Kasumi-1 (cell line): ENCODE data around the gene GPR146.
"Not testable (repeated sequence)": the region's sequence is repeated elsewhere in the genome, so short reads cannot be mapped to it uniquely, and the experiment has no call there.

Experiments
- DNase-seq, 2 experiments: peaks; one replicate each; lab custom pipeline; 2025; lab: John Stamatoyannopoulos, UW

GPR146 gene

DNA sequence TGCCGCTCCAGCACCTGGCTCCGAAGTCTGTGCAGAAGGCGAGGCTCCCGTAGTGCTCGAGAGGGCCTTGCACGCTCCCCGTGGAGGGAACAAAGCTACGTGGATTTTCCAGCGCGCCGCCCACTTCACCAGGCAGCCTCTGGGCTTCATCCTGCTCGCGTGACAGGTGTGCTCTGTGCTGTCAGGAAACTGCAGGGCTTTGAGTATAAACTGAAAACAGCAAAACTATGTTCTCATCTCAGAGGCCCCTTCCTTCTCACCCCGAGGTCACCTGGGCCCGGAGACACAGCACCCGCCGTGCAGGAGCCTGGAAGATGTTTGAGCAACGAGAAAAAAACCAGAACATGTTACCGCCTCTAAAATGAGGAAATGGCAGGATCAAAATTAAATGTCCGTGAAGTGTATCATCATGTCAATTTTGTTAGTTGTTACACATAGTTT, 17.6 kb upstream of the GPR146 start:
- no peak for DNase-seq

DNA sequence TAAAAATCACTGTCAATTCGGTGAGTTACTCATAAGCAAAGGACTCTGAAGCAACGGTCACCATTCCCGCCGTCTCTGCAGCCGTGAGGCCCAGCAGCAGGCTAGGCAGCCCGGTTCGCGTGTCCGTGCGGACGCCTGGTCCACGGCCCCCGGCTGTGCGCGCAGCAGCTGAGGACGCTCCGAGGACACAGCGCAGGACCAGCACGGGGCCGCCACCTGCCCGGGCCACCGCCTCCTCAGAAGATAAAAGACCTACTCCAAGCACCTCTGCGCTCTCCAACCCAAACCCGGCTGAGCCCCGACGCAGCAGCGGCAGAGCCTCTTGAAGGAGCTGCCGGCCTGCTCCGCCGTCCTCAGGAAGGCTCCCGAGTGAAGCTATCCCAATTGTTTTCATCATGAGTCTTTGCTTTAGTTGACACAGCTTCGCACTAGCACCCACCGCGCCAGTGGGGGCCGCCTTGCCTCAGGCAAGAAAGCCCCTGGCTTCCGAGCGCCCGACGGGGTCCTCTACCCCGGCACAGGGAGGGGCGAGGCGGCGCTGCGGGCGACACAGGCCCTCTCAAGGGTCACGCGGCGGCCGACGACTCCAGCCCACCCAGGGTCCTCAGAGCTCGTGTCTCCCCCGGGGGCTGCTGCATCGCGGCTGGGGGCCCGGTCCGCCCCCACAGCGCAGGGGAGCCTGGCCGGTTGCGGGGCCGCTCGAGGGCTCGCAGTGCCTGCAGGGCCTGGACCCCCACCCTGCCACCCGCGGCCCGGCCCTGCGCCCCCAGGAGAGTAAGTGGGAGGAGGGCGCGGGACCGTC, 16.9 kb upstream of the GPR146 start:
- no peak for DNase-seq

DNA sequence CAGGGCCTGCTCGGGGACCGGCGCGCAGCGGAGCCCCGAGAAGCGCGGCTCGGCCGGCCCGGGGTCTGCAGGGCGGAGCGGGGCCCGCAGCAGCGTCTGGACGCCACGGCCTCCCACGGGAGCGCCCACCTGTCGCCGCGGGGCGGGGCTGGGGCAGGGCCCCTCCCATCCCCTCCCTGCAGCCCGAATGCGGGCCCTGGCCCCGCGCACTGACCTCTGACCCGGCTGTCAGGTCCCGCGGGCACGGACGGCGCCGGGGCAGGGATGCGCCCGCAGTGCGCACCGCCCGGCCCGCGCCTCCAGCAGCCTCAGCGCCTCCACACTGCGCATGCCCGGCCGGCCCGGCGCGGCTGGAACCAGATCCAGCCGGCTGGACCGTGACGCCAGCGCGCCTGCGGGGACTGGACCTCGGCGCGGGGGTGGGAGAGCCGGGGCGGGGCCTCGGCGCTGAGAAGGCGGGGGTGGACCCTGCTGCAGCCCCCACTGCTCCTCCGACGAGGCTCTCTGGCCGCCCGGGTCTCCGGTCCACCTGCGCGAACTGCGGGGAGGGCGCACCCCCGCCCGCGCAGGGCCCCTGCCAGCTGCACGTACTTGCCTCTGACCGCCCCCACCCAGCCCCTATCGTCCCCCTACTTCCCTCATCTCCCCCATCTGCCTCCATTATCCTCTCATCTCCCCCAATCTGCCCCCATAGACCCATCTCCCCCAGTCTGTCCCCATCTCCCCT, 16.1 kb upstream of the GPR146 start:
- DNase-seq = peak; percentile 1 to 36

DNA sequence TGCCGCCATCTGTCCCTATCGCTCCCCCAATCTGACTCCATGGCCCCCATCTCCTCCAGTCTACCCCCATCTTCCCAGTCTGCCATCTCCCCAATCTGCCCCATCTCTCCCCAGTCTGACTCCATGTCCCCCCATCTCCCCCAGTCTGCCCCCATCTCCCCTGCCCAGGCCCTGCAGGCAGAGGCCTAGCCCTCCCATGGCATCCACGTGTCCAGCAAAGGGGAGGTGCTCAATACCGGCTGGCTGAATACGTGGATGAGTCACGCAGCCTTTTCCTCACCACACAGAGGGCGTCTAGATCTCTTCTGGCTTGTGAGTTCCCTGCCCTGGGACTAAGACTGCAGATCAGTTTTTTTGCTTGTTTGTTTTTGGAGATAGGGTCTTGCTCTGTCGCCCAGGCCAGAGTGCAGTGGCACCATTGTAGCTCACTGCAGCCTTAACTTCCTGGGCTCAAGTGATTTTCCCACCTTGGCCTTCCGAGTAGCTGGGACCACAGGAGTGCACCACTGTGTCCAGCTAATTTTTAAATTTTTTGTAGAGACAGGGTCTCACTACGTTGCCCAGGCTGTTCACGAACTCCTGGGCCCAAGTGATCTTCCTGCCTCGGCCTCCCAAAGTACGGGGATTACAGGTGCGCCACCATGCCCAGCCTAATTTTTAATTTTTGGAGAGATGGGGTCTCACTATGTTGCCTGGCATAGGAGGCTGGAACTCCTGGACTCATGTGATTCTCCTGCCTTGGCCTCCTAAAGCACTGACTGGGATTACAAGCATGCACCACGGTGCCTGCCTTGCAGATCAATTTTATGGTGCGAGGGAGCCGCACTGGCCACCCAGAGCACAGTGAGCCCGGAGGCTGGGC, 15.3 kb upstream of the GPR146 start:
- DNase-seq = peak; percentile 55 to 68

DNA sequence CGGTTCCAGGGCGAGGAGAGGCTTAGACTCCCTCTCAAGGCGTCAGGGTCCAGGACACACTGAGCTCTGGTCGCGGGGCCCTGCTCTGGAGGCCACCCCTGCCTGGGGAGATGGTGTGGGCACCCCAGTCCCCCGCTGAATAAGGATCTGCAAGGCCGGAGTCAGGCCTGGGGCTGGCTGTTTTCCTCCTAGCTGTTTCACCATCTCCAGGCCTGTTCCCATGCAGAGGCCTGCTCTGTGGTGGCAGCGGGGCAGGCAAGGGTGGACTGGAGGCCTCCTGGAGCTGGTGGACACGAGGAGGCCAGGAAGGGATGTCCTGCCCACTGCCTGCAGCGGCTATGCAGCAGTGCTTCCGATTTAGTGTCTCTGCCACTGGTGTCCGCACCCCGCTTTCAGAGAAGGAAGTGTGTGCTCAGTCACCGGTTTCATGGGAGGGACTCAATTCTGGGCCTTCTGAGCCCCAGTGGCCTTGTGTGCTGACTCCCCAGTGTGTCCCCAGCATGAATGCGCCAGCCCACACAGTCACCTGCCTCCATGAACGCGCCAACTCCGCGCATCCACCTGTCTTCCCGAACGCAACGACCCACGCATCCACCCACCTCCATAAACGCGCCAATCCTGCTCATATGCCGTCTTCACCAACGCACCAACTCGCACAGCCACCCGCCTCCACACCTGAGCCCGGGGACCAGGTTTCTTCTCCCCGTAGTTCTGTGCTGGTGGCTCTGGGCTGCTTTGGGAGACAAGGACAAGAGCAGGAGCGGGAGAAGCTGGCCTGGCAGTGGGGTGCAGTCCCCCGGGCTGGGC, 14.5 kb upstream of the GPR146 start:
- no peak for DNase-seq

DNA sequence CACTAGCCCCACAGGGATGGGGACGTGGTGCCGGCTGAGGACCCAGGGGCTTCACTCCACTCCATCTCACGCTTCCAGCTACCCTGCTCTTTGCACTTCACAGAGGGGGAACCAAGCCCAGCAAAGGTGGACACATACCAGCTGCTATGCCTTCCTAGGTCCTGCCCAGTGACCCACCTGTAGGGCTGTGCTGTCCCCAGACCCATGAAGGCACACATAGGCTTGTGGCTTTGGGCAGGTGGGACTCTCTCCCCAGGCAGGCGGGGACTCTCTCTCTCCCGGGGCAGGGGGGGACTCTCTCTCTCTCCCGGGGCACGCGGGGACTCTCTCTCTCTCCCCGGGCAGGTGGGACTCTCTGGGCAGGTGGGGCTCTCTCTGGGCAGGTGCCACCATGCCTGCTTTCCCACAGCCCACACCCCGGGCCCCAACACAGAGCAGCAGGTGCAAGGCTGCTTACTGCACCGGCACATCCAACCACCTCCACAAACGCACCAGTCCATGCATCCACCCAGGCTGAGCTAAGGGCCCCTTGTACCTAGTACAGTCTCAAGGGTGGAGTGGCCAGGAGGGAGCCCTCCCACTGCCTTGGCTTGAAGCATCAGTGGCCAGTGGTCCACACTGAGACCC, 13.8 kb upstream of the GPR146 start:
- DNase-seq = no peak

DNA sequence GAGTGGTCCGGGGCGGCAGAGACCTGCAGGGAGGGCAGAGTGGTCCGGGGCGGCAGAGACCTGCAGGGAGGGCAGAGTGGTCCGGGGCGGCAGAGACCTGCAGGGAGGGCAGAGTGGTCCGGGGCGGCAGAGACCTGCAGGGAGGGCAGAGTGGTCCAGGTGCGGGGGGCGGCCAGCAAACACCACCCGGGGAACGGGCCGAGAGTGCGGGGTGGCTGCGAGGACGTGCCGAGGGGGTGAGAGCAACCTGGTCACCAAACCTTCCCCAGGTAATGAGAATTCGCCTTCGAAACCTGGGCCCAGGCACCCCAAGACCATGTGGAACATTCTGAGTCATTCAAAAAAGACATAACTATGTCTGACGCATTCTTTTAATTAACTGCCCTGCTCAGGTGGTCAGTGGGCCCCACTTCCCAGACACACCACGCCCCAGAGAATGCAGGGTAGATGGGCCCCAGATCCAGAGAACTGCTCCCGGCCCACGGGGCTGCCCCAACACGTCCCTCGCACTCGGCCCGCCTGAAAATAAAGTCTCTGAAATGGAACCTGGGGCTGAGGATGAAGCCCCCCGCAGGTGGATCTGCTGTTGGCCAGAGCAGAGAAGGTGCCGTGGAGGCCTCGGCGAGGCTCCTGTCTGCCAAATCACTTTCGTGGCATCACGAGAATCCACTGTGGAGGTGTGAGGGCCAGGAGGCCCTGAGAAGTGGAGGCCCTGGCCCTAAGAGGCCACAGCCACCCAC, 12.5 kb upstream of the GPR146 start:
- DNase-seq = no peak

DNA sequence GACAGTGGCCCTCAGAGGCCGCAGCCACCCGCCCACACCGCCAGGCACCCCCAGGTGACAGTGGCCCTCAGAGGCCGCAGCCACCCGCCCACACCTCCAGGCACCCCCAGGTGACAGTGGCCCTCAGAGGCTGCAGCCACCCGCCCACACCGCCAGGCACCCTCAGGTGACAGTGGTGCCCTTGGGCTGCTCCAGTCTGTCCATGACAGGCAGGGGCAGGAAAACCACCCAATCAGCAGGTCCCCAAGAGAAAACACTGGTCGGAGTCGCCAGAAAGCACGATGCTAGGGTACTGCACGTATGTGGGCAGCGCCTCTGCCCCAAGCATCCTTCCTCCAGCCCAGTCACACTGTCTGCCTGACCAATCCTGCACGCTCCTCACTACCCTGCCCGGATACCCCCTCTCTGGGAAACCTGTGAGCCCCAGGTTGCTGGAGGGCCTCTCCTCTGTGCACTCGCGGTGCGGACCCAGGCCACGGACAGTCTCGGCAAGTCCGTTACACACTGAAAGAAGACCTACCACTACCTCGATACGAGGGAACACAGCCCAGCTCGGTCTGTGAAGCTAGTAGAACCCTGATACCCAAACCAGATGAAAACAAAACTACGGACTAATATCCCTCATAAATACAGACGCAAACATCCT, 11.7 kb upstream of the GPR146 start:
- no peak for DNase-seq

DNA sequence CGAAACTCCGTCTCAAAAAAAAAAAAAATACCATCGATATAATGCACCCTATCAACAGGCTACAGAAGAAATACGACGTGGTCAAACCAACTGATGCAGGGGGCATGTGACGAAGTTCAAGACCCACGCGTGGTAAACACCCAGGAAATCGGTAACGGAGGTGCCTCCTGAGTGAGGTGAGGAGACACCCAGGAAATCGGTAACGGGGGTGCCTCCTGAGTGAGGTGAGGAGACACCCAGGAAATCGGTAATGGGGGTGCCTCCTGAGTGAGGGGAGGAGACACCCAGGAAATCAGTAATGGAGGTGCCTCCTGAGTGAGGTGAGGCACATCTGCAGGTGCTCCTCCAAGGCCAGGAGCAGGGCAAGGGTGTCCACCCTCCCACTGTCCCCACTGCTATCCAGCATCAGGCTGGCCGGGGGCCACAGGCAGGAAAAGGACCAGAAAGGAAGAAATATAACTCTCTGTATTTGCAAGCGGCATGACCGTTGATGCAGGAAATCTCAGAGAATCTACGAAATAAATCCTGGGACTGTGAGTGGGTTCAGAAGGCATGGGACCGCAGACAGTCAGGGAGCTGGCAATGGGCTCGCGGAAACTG, 10.7 kb upstream of the GPR146 start:
- no peak for DNase-seq

DNA sequence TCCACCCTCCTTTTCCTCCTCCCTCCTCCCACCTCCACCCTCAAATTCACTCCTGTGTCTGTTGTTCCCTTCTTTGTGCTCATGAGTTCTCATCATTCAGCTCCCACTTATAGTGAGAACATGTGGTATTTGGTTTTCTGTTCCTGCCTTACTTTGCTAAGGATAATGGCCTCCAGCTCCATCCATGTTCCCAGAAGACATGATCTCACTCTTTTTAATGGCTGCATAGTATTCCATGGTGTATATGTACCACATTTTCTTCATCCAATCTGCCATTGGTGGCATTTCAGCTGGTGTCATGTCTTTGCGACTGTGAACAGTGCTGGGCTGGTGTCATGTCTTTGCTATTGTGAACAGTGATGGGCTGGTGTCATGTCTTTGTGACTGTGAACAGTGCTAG, 9.6 kb upstream of the GPR146 start:
- DNase-seq = not testable (repeated sequence)

DNA sequence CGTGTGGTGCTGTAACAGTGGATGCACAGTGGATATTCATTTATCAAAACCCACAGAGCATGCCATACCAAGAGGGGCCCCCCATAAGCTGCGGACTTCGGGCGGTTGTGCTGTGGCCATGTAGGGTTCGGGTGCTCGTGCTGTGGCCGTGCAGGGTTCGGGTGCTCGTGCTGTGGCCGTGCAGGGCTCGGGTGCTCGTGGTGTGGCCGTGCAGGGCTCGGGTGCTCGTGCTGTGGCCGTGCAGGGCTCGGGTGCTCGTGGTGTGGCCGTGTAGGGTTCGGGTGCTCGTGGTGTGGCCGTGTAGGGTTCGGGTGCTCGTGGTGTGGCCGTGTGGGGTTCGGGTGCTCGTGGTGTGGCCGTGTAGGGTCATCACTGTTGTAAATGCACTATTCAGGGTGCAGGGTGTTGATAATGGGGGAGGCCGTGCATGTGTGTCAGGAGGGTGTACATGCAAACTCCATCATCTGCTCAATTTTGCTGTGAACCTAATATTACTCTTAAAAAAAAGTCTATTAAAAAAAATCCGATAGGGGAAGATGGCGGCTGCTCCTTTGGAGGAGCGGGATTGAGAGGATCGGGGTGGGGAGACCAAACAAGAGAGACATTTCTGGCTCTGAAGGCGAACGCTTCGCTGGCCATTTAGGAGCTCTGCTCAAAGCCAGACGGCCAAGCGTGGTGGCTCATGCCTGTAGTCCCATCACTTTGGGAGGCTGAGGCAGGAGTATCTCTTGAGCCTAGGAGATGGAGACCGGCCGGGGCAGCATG, 8.0 kb upstream of the GPR146 start:
- DNase-seq = not testable (repeated sequence)

DNA sequence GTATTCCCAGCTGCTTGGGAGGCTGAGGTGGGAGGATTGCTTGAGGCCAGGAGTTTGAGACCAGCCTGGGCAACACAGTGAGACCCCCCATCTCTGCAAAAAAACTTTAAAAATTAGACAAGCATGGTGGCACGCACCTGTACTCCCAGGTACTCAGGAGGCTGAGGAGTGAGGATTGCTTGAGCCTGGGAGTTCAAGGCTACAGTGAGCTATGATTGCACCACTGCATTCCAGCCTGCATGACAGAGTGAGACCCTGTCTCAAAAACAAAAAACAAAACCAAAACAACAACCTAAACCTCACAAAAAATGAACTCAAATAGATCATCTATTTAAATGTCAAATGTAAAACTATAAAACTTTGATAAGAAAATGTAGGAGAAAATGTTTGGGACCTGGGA, 4.1 kb upstream of the GPR146 start:
- not testable (repeated sequence) for DNase-seq

DNA sequence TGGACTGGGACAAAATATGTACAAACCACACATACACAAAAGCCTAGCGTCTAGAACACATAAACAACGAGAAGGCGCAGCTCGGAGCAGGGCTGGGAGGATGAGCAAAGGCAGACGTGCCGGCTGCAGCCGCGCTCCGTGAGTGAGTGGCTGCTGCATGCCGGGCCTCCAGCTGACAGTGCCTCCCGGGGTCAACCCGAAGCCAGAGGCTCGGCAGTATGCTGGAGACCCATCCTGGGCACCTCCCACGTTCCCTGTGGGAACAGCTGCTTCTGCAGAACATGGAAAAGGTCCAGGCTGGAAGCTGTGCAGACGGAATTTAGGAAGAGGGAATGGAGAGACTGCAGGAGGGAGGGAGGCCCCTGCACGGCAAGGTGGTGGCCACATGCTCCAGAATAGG, 3.6 kb upstream of the GPR146 start:
- DNase-seq = no peak

DNA sequence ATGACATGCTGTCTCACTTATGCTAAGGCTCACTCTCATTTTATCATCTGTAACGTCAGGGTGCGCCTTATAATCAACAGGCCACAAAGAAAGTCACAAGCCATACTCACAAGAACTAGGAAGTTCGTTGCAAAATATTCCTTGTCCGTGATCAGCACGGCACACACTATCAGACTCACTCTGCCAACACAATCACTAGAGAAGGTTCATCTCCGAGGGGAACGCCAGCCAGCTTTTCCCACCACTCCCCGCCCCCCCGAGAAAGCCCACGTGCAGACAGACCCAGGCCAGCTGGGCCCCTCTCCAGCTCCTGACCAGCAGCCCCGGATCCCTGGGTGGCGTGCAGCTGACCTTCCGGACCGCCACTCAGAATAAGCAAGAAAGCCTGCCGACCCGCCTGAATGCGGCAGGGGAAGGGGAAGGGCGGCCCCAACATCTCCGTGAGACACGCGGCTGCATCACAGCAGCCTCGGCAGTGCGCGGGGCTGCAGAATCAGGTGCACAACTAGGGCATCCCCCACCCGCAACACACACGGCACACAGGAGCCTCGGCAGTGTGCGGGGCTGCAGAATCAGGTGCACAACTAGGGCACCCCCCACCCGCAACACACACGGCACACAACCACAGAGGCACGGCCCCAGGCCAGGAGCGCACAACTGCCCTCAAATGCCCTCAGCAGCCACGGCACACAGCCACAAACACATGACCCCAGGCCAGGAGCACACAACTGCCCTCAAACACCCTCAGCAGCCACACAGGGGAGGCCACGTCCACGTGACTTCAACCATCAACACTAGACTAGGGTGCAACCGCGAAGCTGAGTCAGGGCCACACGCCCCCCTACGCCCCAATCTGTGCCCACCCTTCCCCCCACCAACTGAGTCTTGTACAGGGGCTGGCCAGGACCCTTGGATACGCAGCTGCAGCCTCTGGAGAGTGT, 2.5 kb upstream of the GPR146 start:
- no peak for DNase-seq

DNA sequence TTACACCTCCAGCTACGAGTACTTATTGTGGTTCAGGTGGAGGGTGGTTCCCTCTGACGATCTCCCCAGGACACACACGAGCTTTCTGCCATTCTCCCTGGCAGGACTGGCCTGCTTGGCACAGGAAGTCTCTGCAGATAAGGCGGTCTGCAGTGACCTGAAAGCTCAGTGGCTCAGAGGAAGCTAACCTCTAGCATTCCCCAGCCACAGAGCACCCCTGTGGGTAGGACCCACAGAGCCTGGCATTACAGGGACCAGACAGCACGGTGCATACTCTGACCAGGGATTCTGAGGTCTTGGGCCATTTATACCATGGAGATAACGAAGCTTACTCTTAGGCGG, 1.9 kb upstream of the GPR146 start:
- no peak for DNase-seq

DNA sequence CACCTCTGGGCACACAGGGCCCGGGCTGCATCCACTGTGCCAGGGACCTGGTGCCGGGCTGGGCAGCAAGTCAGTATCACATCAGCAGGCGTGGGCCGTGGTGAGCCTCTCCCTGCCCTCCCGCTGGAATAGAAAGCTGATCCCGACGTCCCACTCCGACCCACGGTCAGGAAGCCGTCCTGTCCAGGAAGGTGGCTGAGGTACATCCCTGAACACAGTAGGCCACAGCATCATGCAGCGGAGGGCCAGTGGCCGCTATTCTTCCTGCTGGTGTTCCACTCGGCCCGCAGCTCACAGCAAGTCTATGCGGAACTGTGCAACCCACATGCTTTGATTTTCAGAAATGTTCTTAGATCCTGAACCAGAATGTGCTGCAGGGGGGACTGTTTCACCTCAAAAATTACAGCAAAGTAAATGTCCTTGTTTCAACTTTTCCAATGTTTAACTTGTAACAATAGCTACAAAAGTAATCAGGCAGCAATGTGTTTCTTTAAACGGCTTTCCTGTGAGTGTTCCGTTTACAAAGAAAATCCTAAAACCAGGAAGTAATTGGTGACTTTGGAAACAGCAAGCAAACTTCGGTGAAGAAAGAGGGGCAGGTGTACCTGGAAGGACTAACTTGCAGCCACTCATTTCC, 676 bp upstream of the GPR146 start:
- no peak for DNase-seq
